ENCODE results near the gene STXBP6.
"Not testable (repeated sequence)": the region's sequence is repeated elsewhere in the genome, so short reads cannot be mapped to it uniquely, and the experiment has no call there.

STXBP6 gene

GRCh38 chr14:24828486-24828885 lies 221.5 kb downstream of the STXBP6 start:
- no peak for DNase-seq (ENCODE audit: low spot score)

GRCh38 chr14:24826390-24826789 lies 223.6 kb downstream of the STXBP6 start:
- DNase-seq (ENCODE audit: low spot score) = no peak

GRCh38 chr14:24820616-24821015 lies 229.3 kb downstream of the STXBP6 start:
- no peak for DNase-seq (ENCODE audit: low spot score)

GRCh38 chr14:24818823-24819341 lies 231.1 kb downstream of the STXBP6 start:
- no peak for DNase-seq (ENCODE audit: low spot score)

GRCh38 chr14:24818058-24818822 lies 231.7 kb downstream of the STXBP6 start:
- DNase-seq (ENCODE audit: low spot score) = no peak

- DNase-seq (ENCODE audit: low spot score) = peak; percentile 48
Measured at GRCh38 chr14:24817212-24818057, 232.5 kb downstream of the STXBP6 start.

GRCh38 chr14:24816929-24817211 lies 233.1 kb downstream of the STXBP6 start:
- DNase-seq (ENCODE audit: low spot score) = no peak

GRCh38 chr14:24816011-24816928 lies 233.7 kb downstream of the STXBP6 start:
- no peak for DNase-seq (ENCODE audit: low spot score)

- DNase-seq (ENCODE audit: low spot score) = no peak
Measured at GRCh38 chr14:24815543-24815942, 234.4 kb downstream of the STXBP6 start.

GRCh38 chr14:24814944-24815343 lies 235.0 kb downstream of the STXBP6 start:
- no peak for DNase-seq (ENCODE audit: low spot score)

GRCh38 chr14:24814346-24814745 lies 235.6 kb downstream of the STXBP6 start:
- no peak for DNase-seq (ENCODE audit: low spot score)

GRCh38 chr14:24813819-24814259 lies 236.1 kb downstream of the STXBP6 start:
- no peak for DNase-seq (ENCODE audit: low spot score)

- DNase-seq (ENCODE audit: low spot score) = no peak
Measured at GRCh38 chr14:24813089-24813815, 236.7 kb downstream of the STXBP6 start.

- no peak for DNase-seq (ENCODE audit: low spot score)
Measured at GRCh38 chr14:24809135-24809534, 240.8 kb downstream of the STXBP6 start.

GRCh38 chr14:24808412-24808811 lies 241.5 kb downstream of the STXBP6 start:
- DNase-seq (ENCODE audit: low spot score) = no peak

GRCh38 chr14:24806061-24806678 lies 243.8 kb downstream of the STXBP6 start:
- peak; percentile 66 for DNase-seq (ENCODE audit: low spot score)

- no peak for DNase-seq (ENCODE audit: low spot score)
Measured at GRCh38 chr14:24804552-24805212, 245.3 kb downstream of the STXBP6 start.

- DNase-seq (ENCODE audit: low spot score) = no peak
Measured at GRCh38 chr14:24803933-24804494, 245.9 kb downstream of the STXBP6 start.

GRCh38 chr14:24803426-24803825 lies 246.5 kb downstream of the STXBP6 start:
- not testable (repeated sequence) for DNase-seq (ENCODE audit: low spot score)

- DNase-seq (ENCODE audit: low spot score) = no peak
Measured at GRCh38 chr14:24802236-24802635, 247.7 kb downstream of the STXBP6 start.

Measured in GM03348 (cell line).